SH-SY5Y (cell line): Measurements from ENCODE around the gene TSFM.

Source experiments
- GATA2 ChIP-seq: IDR thresholded peaks from 2 replicates; pipeline ENCODE4 v1.6.1; 2011; ENCODE audit warnings: mild to moderate bottlenecking, low read depth, low read length
- GATA3 ChIP-seq: IDR thresholded peaks from 2 replicates; pipeline ENCODE4 v1.6.1; 2011; ENCODE audit warnings: low read depth, mild to moderate bottlenecking, low read length, moderate library complexity

- TF ChIP-seq GATA2 (no peak), GATA3 (no peak)
Observed at GRCh38 chr12:57826966-57827365, 44.4 kb downstream of the TSFM start.
